AG04450 (cell line): ENCODE data around the gene EPAS1. TPM values are rescaled to one million over a fixed set of nuclear protein-coding genes. Genes with fewer than 3 reads are reported as not detected.

Experiments used
- CTCF ChIA-PET: fragments of 300-600, 350-600 bp; formaldehyde crosslinking; extraction: SDS; loops from one replicate; lab custom pipeline; 2022; ENCODE audit warnings: antibody characterized with exemption, inconsistent platforms; lab: Charles Lee
- POLR2A ChIA-PET: fragments of 350-600 bp; formaldehyde crosslinking; extraction: SDS; loops from one replicate; lab custom pipeline; 2021; ENCODE audit warnings: antibody characterized with exemption, inconsistent platforms; lab: Yijun Ruan, JAX
- DNase-seq: peaks from one replicate; pipeline ENCODE4 v3.0.0-alpha.2; 2011; ENCODE audit warnings: low read depth, low spot score
- H3K27ac ChIP-seq: one replicate; pipeline ENCODE4 v1.5.1; 2012; ENCODE audit warnings: low read depth, low read length, control low read depth
- H3K27me3 ChIP-seq: one replicate; pipeline ENCODE4 v1.6.0; 2012; ENCODE audit warnings: low read length; ENCODE audit not compliant: control insufficient read depth, insufficient read depth
- H3K4me3 ChIP-seq: 2 replicates; pipeline ENCODE4 v1.5.1; 2011; ENCODE audit warnings: mild to moderate bottlenecking, low read depth, low read length, control low read depth
- H3K9me3 ChIP-seq: 2 replicates; pipeline ENCODE4 v1.5.1; 2012; ENCODE audit warnings: low read length; ENCODE audit not compliant: control insufficient read depth, insufficient read depth
- polyA plus RNA-seq: library from polyadenylated mRNA; depleted of rRNA; stranded (reverse); fragments of >200 nt; gene quantifications from 2 replicates; pipeline ENCODE4 v1.2.3, GENCODE V29; 2011
- TF ChIP-seq, protein P1 (sequence below): IDR thresholded peaks from 2 replicates; pipeline ENCODE4 v1.5.1; 2011; ENCODE audit warnings: low read depth, low read length, control low read depth, inconsistent platforms

EPAS1 gene
- polyA plus RNA-seq, 1 experiment: 506 TPM

- no peak for DNase-seq
- Histone ChIP-seq H3K4me3 (no peak overlapping the region), H3K27ac (no peak overlapping the region), H3K27me3 (no peaks in the 10 kb centered on the region), H3K9me3 (no peaks in the 10 kb centered on the region)
- ChIA-PET POLR2A (interaction anchor here (1.7 kb wide), 1 partner anchor 45 kb away, joined by 4 read pairs; the partner anchor contains the start of gene EPAS1), CTCF (no interaction called here)
- TF ChIP-seq, protein P1, sequence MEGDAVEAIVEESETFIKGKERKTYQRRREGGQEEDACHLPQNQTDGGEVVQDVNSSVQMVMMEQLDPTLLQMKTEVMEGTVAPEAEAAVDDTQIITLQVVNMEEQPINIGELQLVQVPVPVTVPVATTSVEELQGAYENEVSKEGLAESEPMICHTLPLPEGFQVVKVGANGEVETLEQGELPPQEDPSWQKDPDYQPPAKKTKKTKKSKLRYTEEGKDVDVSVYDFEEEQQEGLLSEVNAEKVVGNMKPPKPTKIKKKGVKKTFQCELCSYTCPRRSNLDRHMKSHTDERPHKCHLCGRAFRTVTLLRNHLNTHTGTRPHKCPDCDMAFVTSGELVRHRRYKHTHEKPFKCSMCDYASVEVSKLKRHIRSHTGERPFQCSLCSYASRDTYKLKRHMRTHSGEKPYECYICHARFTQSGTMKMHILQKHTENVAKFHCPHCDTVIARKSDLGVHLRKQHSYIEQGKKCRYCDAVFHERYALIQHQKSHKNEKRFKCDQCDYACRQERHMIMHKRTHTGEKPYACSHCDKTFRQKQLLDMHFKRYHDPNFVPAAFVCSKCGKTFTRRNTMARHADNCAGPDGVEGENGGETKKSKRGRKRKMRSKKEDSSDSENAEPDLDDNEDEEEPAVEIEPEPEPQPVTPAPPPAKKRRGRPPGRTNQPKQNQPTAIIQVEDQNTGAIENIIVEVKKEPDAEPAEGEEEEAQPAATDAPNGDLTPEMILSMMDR: no peak
These were observed 45.5 kb downstream of the EPAS1 start for GRCh38 chr2:46342566-46343315.

DNA sequence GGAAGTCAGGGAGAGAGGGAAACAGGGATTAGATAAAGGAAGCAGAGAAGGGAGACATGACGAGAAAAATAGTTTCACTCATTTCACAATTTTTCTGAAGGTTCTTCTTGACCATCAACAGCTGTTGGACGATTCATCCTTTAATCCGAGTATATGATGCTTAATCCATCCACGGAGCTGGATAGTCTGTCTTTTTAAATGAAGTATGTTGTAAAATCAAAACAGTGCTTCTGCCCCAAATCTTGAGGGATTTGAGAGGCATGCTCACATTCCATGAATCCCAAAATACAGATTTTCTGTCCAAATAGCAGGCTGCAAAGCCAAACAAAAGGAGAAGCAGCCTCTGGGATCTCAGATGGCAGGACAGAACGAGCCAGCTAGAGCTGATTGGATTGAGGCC, 47.5 kb downstream of the EPAS1 start:
- no peak overlapping the region for H3K27ac ChIP-seq
- H3K4me3 ChIP-seq: no peak overlapping the region
- POLR2A ChIA-PET: no interaction called here
- CTCF ChIA-PET: no interaction called here
- H3K9me3 ChIP-seq: no peaks in the 10 kb centered on the region
- TF ChIP-seq, protein P1: no peak
- no peak for DNase-seq
- H3K27me3 ChIP-seq: no peaks in the 10 kb centered on the region

- no peak for DNase-seq
- ChIA-PET POLR2A (no interaction called here), CTCF (no interaction called here)
- H3K27me3 ChIP-seq: no peaks in the 10 kb centered on the region
- H3K4me3 ChIP-seq: no peak overlapping the region
- H3K9me3 ChIP-seq: no peaks in the 10 kb centered on the region
- no peak overlapping the region for H3K27ac ChIP-seq
- TF ChIP-seq, protein P1: no peak
These were observed 48.6 kb downstream of the EPAS1 start for GRCh38 chr2:46345775-46346174.

- TF ChIP-seq, protein P1: no peak
- POLR2A ChIA-PET: no interaction called here
- Histone ChIP-seq H3K27ac (no peak overlapping the region), H3K9me3 (no peaks in the 10 kb centered on the region), H3K27me3 (no peaks in the 10 kb centered on the region), H3K4me3 (no peak overlapping the region)
- DNase-seq: no peak
- CTCF ChIA-PET: no interaction called here
These were observed 49.5 kb downstream of the EPAS1 start for GRCh38 chr2:46346719-46347118.

DNA sequence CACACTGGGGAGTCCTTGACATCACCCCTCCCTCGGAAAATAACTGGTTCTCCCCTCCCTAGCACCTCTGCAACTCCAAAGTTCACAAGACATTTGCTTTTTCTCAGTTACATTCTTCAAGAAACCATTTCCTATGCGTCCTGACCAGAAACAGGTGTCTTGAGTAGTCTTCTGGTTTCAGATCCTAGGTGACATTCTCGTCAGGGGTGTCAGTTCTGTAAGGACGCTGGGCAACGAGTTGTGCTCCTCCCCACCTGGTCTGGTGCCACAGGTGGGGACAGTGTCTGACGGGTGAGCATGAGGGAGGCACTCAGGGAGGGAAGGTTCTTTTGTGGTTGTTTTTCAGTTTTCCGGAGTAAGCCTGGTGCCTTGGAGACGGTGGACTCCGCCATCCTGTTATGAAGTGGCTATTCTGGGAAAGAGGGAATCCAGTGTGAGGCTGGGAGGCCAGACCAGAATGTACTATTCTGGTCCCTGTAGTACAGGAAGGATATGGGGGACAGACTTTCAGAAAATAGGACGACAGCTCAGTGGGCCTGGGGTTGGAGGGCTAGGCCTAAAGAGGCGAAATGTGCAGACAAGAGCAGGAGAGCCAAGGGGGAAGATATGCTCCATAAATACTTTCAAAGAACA, 50.6 kb downstream of the EPAS1 start:
- CTCF ChIA-PET: no interaction called here
- Histone ChIP-seq H3K27me3 (no peaks in the 10 kb centered on the region), H3K4me3 (no peak overlapping the region), H3K9me3 (no peaks in the 10 kb centered on the region), H3K27ac (no peak overlapping the region)
- TF ChIP-seq, protein P1: no peak
- DNase-seq: no peak
- POLR2A ChIA-PET: no interaction called here
